NOMO-1 (cell line): ENCODE results near the gene UBE2S.
A peak's percentile ranks its signal among the peaks of the same experiment; 100 is the strongest.
"Not testable (repeated sequence)": the region's sequence is repeated elsewhere in the genome, so short reads cannot be mapped to it uniquely, and the experiment has no call there.

Experiments
- DNase-seq, 2 experiments: peaks; one replicate each; lab custom pipeline; 2025; ENCODE audit not compliant: unreplicated experiment in 2 of 2; lab: John Stamatoyannopoulos, UW

The UBE2S gene

GRCh38 chr19:55440411-55441105, 33.0 kb upstream of the UBE2S start:
- peak; percentile 48 to 52 for DNase-seq

- no peak for DNase-seq
Observed at GRCh38 chr19:55439052-55439451, 31.5 kb upstream of the UBE2S start.

GRCh38 chr19:55437410-55437809, 29.8 kb upstream of the UBE2S start:
- peak in 1 of 2 experiments; percentile 34 for DNase-seq

- DNase-seq: no peak
Observed at GRCh38 chr19:55436847-55437246, 29.3 kb upstream of the UBE2S start.

- DNase-seq: no peak
Observed at GRCh38 chr19:55435020-55435419, 27.4 kb upstream of the UBE2S start.

GRCh38 chr19:55434356-55434919, 26.9 kb upstream of the UBE2S start:
- DNase-seq: no peak

GRCh38 chr19:55433292-55433691, 25.7 kb upstream of the UBE2S start:
- DNase-seq: no peak

GRCh38 chr19:55432241-55432959, 24.8 kb upstream of the UBE2S start:
- no peak for DNase-seq

GRCh38 chr19:55431183-55431582, 23.6 kb upstream of the UBE2S start:
- no peak for DNase-seq

- DNase-seq: no peak
Observed at GRCh38 chr19:55426042-55426441, 18.5 kb upstream of the UBE2S start.

- no peak for DNase-seq
Observed at GRCh38 chr19:55424518-55424917, 16.9 kb upstream of the UBE2S start.

GRCh38 chr19:55423225-55424005, 15.8 kb upstream of the UBE2S start:
- no peak for DNase-seq

- not testable (repeated sequence) for DNase-seq
Observed at GRCh38 chr19:55421281-55421680, 13.7 kb upstream of the UBE2S start.

GRCh38 chr19:55419624-55420236, 12.1 kb upstream of the UBE2S start:
- no peak for DNase-seq

GRCh38 chr19:55419103-55419502, 11.5 kb upstream of the UBE2S start:
- DNase-seq: no peak

GRCh38 chr19:55418185-55418584, 10.6 kb upstream of the UBE2S start:
- peak; percentile 53 to 65 for DNase-seq

- DNase-seq: no peak
Observed at GRCh38 chr19:55410168-55410567, 2.6 kb upstream of the UBE2S start.

GRCh38 chr19:55409179-55409578, 1.6 kb upstream of the UBE2S start:
- not testable (repeated sequence) for DNase-seq

GRCh38 chr19:55408533-55408872, 915 bp upstream of the UBE2S start:
- DNase-seq: no peak

GRCh38 chr19:55407800-55408532, 378 bp upstream of the UBE2S start:
- DNase-seq: peak; percentile 99
